Inflammatory macrophage treated with lipopolysaccharide for 4 hours (primary cell): ENCODE measurements around the gene KRTAP5-10.
"Not testable (repeated sequence)": the region's sequence is repeated elsewhere in the genome, so short reads cannot be mapped to it uniquely, and the experiment has no call there.

Source experiments
- DNase-seq: peaks from one replicate; pipeline ENCODE4 v3.0.0-alpha.2; 2020

The KRTAP5-10 gene

GRCh38 chr11:71613931-71614330, 48.6 kb downstream of the KRTAP5-10 start:
- not testable (repeated sequence) for DNase-seq

DNA sequence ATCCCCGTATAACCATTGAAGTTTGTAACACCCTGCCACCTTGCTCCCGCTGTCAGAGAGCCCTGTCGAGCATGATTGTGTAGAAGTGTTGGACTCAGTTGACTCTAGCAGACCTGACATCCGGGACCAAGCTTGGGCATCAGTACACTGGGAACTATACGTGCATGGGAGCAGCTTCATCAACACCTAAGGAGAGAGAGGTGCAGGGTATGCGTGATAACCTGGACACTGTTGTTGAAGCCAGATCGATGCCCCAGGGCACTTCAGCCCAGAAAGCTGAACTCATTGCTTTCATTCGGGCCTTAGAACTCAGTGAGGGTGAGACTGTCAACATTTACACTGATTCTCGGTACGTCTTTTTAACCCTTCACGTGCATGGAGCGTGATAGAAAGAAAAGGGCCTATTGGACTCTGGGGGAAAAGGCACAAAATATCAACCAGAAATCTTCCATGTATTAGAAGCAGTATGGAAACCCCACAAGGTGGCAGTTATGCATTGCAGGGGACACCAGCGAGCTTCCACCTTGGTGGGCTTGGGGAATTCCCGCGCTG, 49.1 kb downstream of the KRTAP5-10 start:
- not testable (repeated sequence) for DNase-seq

- not testable (repeated sequence) for DNase-seq
Observed at GRCh38 chr11:71615003-71615402, 49.6 kb downstream of the KRTAP5-10 start.
